ENCODE measurements around the gene TRIP4.
"Not testable (repeated sequence)": the region's sequence is repeated elsewhere in the genome, so short reads cannot be mapped to it uniquely, and the experiment has no call there.

Gene TRIP4

GRCh38 chr15:64476550-64476949, 88.9 kb downstream of the TRIP4 start:
- FAIRE-seq: no peak

GRCh38 chr15:64478863-64479262, 91.2 kb downstream of the TRIP4 start:
- FAIRE-seq (no peak), DNase-seq (ENCODE audit: insufficient read length, low spot score) (no peak)

More at GRCh38 chr15:64476550-64476949, 88.9 kb downstream of the TRIP4 start:
- no peak for DNase-seq (ENCODE audit: insufficient read length, low spot score)

GRCh38 chr15:64480891-64481290, 93.3 kb downstream of the TRIP4 start:
- no peak for DNase-seq (ENCODE audit: insufficient read length, low spot score)
- FAIRE-seq: no peak

GRCh38 chr15:64483749-64484148, 96.1 kb downstream of the TRIP4 start:
- DNase-seq (ENCODE audit: insufficient read length, low spot score): no peak
- no peak for FAIRE-seq

GRCh38 chr15:64485796-64486195, 98.2 kb downstream of the TRIP4 start:
- no peak for FAIRE-seq
- no peak for DNase-seq (ENCODE audit: insufficient read length, low spot score)

GRCh38 chr15:64490598-64491259, 103.1 kb downstream of the TRIP4 start:
- FAIRE-seq: no peak
- no peak for DNase-seq (ENCODE audit: insufficient read length, low spot score)

- DNase-seq (ENCODE audit: insufficient read length, low spot score): no peak
- FAIRE-seq: no peak
Observed at GRCh38 chr15:64493641-64494040, 106.0 kb downstream of the TRIP4 start.

- not testable (repeated sequence) for FAIRE-seq; DNase-seq (ENCODE audit: insufficient read length, low spot score)
Observed at GRCh38 chr15:64495968-64496367, 108.3 kb downstream of the TRIP4 start.

GRCh38 chr15:64500695-64501395, 113.2 kb downstream of the TRIP4 start:
- FAIRE-seq (no peak), DNase-seq (ENCODE audit: insufficient read length, low spot score) (no peak)

GRCh38 chr15:64501396-64501715, 113.7 kb downstream of the TRIP4 start:
- FAIRE-seq (no peak), DNase-seq (ENCODE audit: insufficient read length, low spot score) (no peak)

- FAIRE-seq (no peak), DNase-seq (ENCODE audit: insufficient read length, low spot score) (no peak)
Observed at GRCh38 chr15:64502151-64502550, 114.5 kb downstream of the TRIP4 start.

- DNase-seq (ENCODE audit: insufficient read length, low spot score) (no peak), FAIRE-seq (no peak)
Observed at GRCh38 chr15:64502551-64502950, 114.9 kb downstream of the TRIP4 start.

GRCh38 chr15:64503197-64503596, 115.6 kb downstream of the TRIP4 start:
- DNase-seq (ENCODE audit: insufficient read length, low spot score) (peak; percentile 13), FAIRE-seq (no peak)

- DNase-seq (ENCODE audit: insufficient read length, low spot score) (no peak), FAIRE-seq (no peak)
Observed at GRCh38 chr15:64503640-64504039, 116.0 kb downstream of the TRIP4 start.
